ENCODE data around the gene MARK1. TPM values are rescaled to one million over a fixed set of nuclear protein-coding genes. Genes with fewer than 3 reads are reported as not detected.

MARK1 gene
- total and polyA plus RNA-seq, 2 donors (not counting 1 experiment from before 2014, with no cell fraction given) = 0.52 to 3.8 TPM

GRCh38 chr1:220696863-220697231 lies 168.9 kb downstream of the MARK1 start:
- Histone ChIP-seq H3K36me3 (replicated peaks in 1 of 2; ENCODE audit: control extremely low read depth in 1 of 2, control insufficient read depth in 1 of 2, extremely low read depth in 1 of 2, insufficient read depth in 2 of 2, low read length in 1 of 2) (no peaks in the 10 kb centered on the region), H4K20me1 (ENCODE audit: control insufficient read depth, insufficient read depth, low read length, poor library complexity, severe bottlenecking) (no peaks in the 10 kb centered on the region), H3K4me3 (ENCODE audit: control extremely low read depth in 1 of 5, extremely low read depth in 1 of 5, insufficient read depth in 1 of 5, low read depth in 2 of 5, low read length in 4 of 5) (no peak overlapping the region), H3K4me1 (ENCODE audit: control insufficient read depth in 2 of 2, insufficient read depth in 2 of 2, low read length in 2 of 2) (peaks cover 0 to 1% of the 10 kb centered on the region in 2 donors), H3K4me2 (replicated peaks; ENCODE audit: low read depth, low read length, poor library complexity, severe bottlenecking) (no peak overlapping the region), H3K9me3 (ENCODE audit: control extremely low read depth in 1 of 3, control insufficient read depth in 2 of 3, insufficient read depth in 1 of 3, low read length in 2 of 3) (no peaks in the 10 kb centered on the region), H3K27ac (ENCODE audit: low read length in 2 of 2) (no peak overlapping the region), H3K9ac (ENCODE audit: low read length) (no peak overlapping the region), H2AFZ (ENCODE audit: insufficient read depth, low read depth, low read length, poor library complexity, severe bottlenecking) (no peak overlapping the region), H3K79me2 (ENCODE audit: control insufficient read depth, insufficient read depth, low read length) (no peaks in the 10 kb centered on the region), H3K27me3 (replicated peaks in 1 of 4; ENCODE audit: control extremely low read depth in 1 of 4, control insufficient read depth in 3 of 4, insufficient read depth in 4 of 4, low read length in 3 of 4) (no peaks in the 10 kb centered on the region)
- intact Hi-C loops (cut with micrococcal nuclease) = no loop called here
- peaks cover 6% of the 10 kb centered on the region for H3K4me1 Mint-ChIP-seq
- 96% methylated on average over 5 of the region's 9 CpGs for WGBS (ENCODE audit: insufficient coverage)
- DNase-seq (no peak), ATAC-seq (ENCODE audit: low read depth) (no peak)
- ChIA-PET CTCF (interaction anchor here (0.9 to 8.7 kb wide), 2 partner anchors 37 to 79 kb away, joined by 3 to 75 read pairs; no protein-coding TSS in a partner anchor), POLR2A (no interaction called here)
- H3K9me3 Mint-ChIP-seq (ENCODE audit: insufficient read depth) = no peaks in the 10 kb centered on the region
- no peaks in the 10 kb centered on the region for H3K27me3 Mint-ChIP-seq
- no peak overlapping the region for H3K4me3 Mint-ChIP-seq
- TF ChIP-seq EZH2 (IDR thresholded peaks at IDR 0.05; ENCODE audit: borderline replicate concordance, insufficient read depth, low read depth, low read length, poor library complexity, severe bottlenecking) (no peak), CTCF (IDR thresholded peaks at IDR 0.05) (no peak)
- no peak overlapping the region for H3K27ac Mint-ChIP-seq

- H3K4me2 ChIP-seq (replicated peaks; ENCODE audit: low read depth, low read length, poor library complexity, severe bottlenecking) = no peak overlapping the region
Observed at GRCh38 chr1:220697326-220697725, 169.4 kb downstream of the MARK1 start.

More at GRCh38 chr1:220697326-220697725, 169.4 kb downstream of the MARK1 start:
- Mint-ChIP-seq H3K27me3 (no peaks in the 10 kb centered on the region), H3K27ac (no peak overlapping the region), H3K4me1 (peaks cover 7% of the 10 kb centered on the region), H3K4me3 (no peak overlapping the region), H3K9me3 (ENCODE audit: insufficient read depth) (no peaks in the 10 kb centered on the region)
- Histone ChIP-seq H3K79me2 (ENCODE audit: control insufficient read depth, insufficient read depth, low read length) (no peaks in the 10 kb centered on the region), H3K9me3 (ENCODE audit: control extremely low read depth in 1 of 3, control insufficient read depth in 2 of 3, insufficient read depth in 1 of 3, low read length in 2 of 3) (no peaks in the 10 kb centered on the region), H2AFZ (ENCODE audit: insufficient read depth, low read depth, low read length, poor library complexity, severe bottlenecking) (no peak overlapping the region), H3K27ac (ENCODE audit: low read length in 2 of 2) (no peak overlapping the region), H4K20me1 (ENCODE audit: control insufficient read depth, insufficient read depth, low read length, poor library complexity, severe bottlenecking) (no peaks in the 10 kb centered on the region), H3K4me3 (ENCODE audit: control extremely low read depth in 1 of 5, extremely low read depth in 1 of 5, insufficient read depth in 1 of 5, low read depth in 2 of 5, low read length in 4 of 5) (no peak overlapping the region), H3K36me3 (replicated peaks in 1 of 2; ENCODE audit: control extremely low read depth in 1 of 2, control insufficient read depth in 1 of 2, extremely low read depth in 1 of 2, insufficient read depth in 2 of 2, low read length in 1 of 2) (no peaks in the 10 kb centered on the region), H3K27me3 (replicated peaks in 1 of 4; ENCODE audit: control extremely low read depth in 1 of 4, control insufficient read depth in 3 of 4, insufficient read depth in 4 of 4, low read length in 3 of 4) (no peaks in the 10 kb centered on the region), H3K9ac (ENCODE audit: low read length) (no peak overlapping the region), H3K4me1 (ENCODE audit: control insufficient read depth in 2 of 2, insufficient read depth in 2 of 2, low read length in 2 of 2) (peaks cover 0 to 4% of the 10 kb centered on the region in 2 donors)
- 78% methylated on average over 4 of the region's 6 CpGs for WGBS (ENCODE audit: insufficient coverage)
- ATAC-seq (ENCODE audit: low read depth) (no peak), DNase-seq (no peak)
- ChIA-PET CTCF (interaction anchor here (0.9 to 8.7 kb wide), 2 partner anchors 36 to 78 kb away, joined by 3 to 75 read pairs; no protein-coding TSS in a partner anchor), POLR2A (no interaction called here)
- TF ChIP-seq EZH2 (IDR thresholded peaks at IDR 0.05; ENCODE audit: borderline replicate concordance, insufficient read depth, low read depth, low read length, poor library complexity, severe bottlenecking) = no peak
- intact Hi-C loops (cut with micrococcal nuclease) = no loop called here

Data from B cell (primary cell).